Naive B cell (primary cell): Measurements from ENCODE around the gene CAMTA1. TPM values are rescaled to one million over a fixed set of nuclear protein-coding genes. Genes with fewer than 3 reads are reported as not detected.
"Not testable (repeated sequence)": the region's sequence is repeated elsewhere in the genome, so short reads cannot be mapped to it uniquely, and the experiment has no call there.

Experiments
- ATAC-seq, 2 donors: fragments of 150-1000 bp; cut with Tn5 transposase; 2 replicates each; pipeline ENCODE4 v1.10.0; 2021; ENCODE audit warnings: low read depth in 2 of 2, mild to moderate bottlenecking in 2 of 2, moderate library complexity in 2 of 2
- DNase-seq: peaks from one replicate; pipeline ENCODE4 v3.0.0; 2022
- H3K27ac Mint-ChIP-seq, 6 donors: one replicate each; pipeline ENCODE4 v1.8.0; 2020 to 2022; ENCODE audit warnings: mild to moderate bottlenecking in 6 of 6, mixed read lengths in 6 of 6, moderate library complexity in 5 of 6, inconsistent platforms in 2 of 6
- H3K27me3 Mint-ChIP-seq, 3 donors: one replicate each; pipeline ENCODE4 v1.8.0; 2021 to 2022; ENCODE audit warnings: mixed read lengths in 3 of 3, mild to moderate bottlenecking in 1 of 3
- H3K36me3 Mint-ChIP-seq, 2 donors: one replicate each; pipeline ENCODE4 v1.8.0; 2020 to 2022; ENCODE audit warnings: mixed read lengths in 2 of 2, inconsistent platforms in 1 of 2, mild to moderate bottlenecking in 1 of 2
- H3K4me1 Mint-ChIP-seq, 3 donors: one replicate each; pipeline ENCODE4 v1.8.0; 2020 to 2022; ENCODE audit warnings: mixed read lengths in 3 of 3, inconsistent platforms in 1 of 3, mild to moderate bottlenecking in 1 of 3, moderate library complexity in 1 of 3
- H3K4me3 Mint-ChIP-seq, 8 donors: one replicate each; pipeline ENCODE4 v1.8.0; 2020 to 2022; ENCODE audit warnings: mild to moderate bottlenecking in 8 of 8, mixed read lengths in 8 of 8, moderate library complexity in 8 of 8, inconsistent platforms in 2 of 8
- H3K9me3 Mint-ChIP-seq, 7 donors: one replicate each; pipeline ENCODE4 v1.8.0; 2020 to 2022; ENCODE audit warnings: mixed read lengths in 7 of 7, mild to moderate bottlenecking in 5 of 7, inconsistent platforms in 2 of 7, moderate library complexity in 1 of 7
- polyA plus RNA-seq, 6 donors: library from polyadenylated mRNA; unstranded; fragments of 300-500 nt; fragmentation: Illumina TruSeq; gene quantifications; one replicate each; pipeline ENCODE4 v1.2.3, GENCODE V29; 2021; ENCODE audit warnings: low read depth in 6 of 6

CAMTA1 gene
- polyA plus RNA-seq, 6 donors from 2014 or later: 75.4 to 140 (median 88.8) TPM

GRCh38 chr1:7375781-7376660 is 590.8 kb downstream of the CAMTA1 start:
- no peaks in the 10 kb centered on the region for H3K9me3 Mint-ChIP-seq
- DNase-seq: no peak

GRCh38 chr1:7376676-7377075 is 591.4 kb downstream of the CAMTA1 start:
- no peak overlapping the region for H3K4me3 Mint-ChIP-seq
- H3K36me3 Mint-ChIP-seq: no peaks in the 10 kb centered on the region

More at GRCh38 chr1:7375781-7376660, 590.8 kb downstream of the CAMTA1 start:
- Mint-ChIP-seq H3K27ac (peak overlapping the region in 1 of 6 donors; percentile 18), H3K27me3 (peaks cover 5 to 10% (median 6%) of the 10 kb centered on the region in 3 donors), H3K4me1 (no peaks in the 10 kb centered on the region), H3K4me3 (no peak overlapping the region), H3K36me3 (no peaks in the 10 kb centered on the region)
- no peak for ATAC-seq

GRCh38 chr1:7378346-7379130 is 593.3 kb downstream of the CAMTA1 start:
- Mint-ChIP-seq H3K27me3 (peaks cover 5 to 10% (median 6%) of the 10 kb centered on the region in 3 donors), H3K4me3 (no peak overlapping the region), H3K4me1 (no peaks in the 10 kb centered on the region), H3K9me3 (peaks cover 0 to 12% (median 9%) of the 10 kb centered on the region in 7 donors), H3K27ac (no peak overlapping the region), H3K36me3 (no peaks in the 10 kb centered on the region)
- ATAC-seq (no peak), DNase-seq (no peak)

More at GRCh38 chr1:7376676-7377075, 591.4 kb downstream of the CAMTA1 start:
- peaks cover 5 to 10% (median 6%) of the 10 kb centered on the region in 3 donors for H3K27me3 Mint-ChIP-seq
- ATAC-seq: no peak
- H3K4me1 Mint-ChIP-seq: no peaks in the 10 kb centered on the region
- peaks cover 0 to under 1% (median 0%) of the 10 kb centered on the region in 7 donors for H3K9me3 Mint-ChIP-seq
- H3K27ac Mint-ChIP-seq: no peak overlapping the region
- no peak for DNase-seq

GRCh38 chr1:7379441-7379971 is 594.3 kb downstream of the CAMTA1 start:
- no peaks in the 10 kb centered on the region for H3K36me3 Mint-ChIP-seq
- DNase-seq (no peak), ATAC-seq (no peak)
- peaks cover 0 to 12% (median 10%) of the 10 kb centered on the region in 7 donors for H3K9me3 Mint-ChIP-seq
- H3K27ac Mint-ChIP-seq: no peak overlapping the region
- H3K27me3 Mint-ChIP-seq: peaks cover 4 to 6% (median 5%) of the 10 kb centered on the region in 3 donors
- no peak overlapping the region for H3K4me3 Mint-ChIP-seq
- H3K4me1 Mint-ChIP-seq: no peaks in the 10 kb centered on the region

- DNase-seq, H3K4me3 Mint-ChIP-seq: not testable (repeated sequence)
These were observed 594.8 kb downstream of the CAMTA1 start for GRCh38 chr1:7380068-7380467.

GRCh38 chr1:7380712-7381111 is 595.5 kb downstream of the CAMTA1 start:
- Mint-ChIP-seq H3K27ac (no peak overlapping the region), H3K9me3 (peaks cover 0 to 12% (median 10%) of the 10 kb centered on the region in 7 donors), H3K27me3 (peaks cover 0 to 6% (median 5%) of the 10 kb centered on the region in 3 donors), H3K4me1 (no peaks in the 10 kb centered on the region), H3K4me3 (no peak overlapping the region), H3K36me3 (no peaks in the 10 kb centered on the region)
- DNase-seq: no peak
- no peak for ATAC-seq

More at GRCh38 chr1:7380068-7380467, 594.8 kb downstream of the CAMTA1 start:
- not testable (repeated sequence) for H3K27me3 Mint-ChIP-seq, ATAC-seq, H3K27ac Mint-ChIP-seq, H3K36me3 Mint-ChIP-seq, H3K4me1 Mint-ChIP-seq
- H3K9me3 Mint-ChIP-seq: peaks cover 0 to 12% (median 10%) of the 10 kb centered on the region in 7 donors

GRCh38 chr1:7381729-7382128 is 596.5 kb downstream of the CAMTA1 start:
- DNase-seq, ATAC-seq, H3K36me3 Mint-ChIP-seq, H3K4me1 Mint-ChIP-seq, H3K4me3 Mint-ChIP-seq, H3K27ac Mint-ChIP-seq, H3K27me3 Mint-ChIP-seq: not testable (repeated sequence)
- H3K9me3 Mint-ChIP-seq: peaks cover 0 to 12% (median 10%) of the 10 kb centered on the region in 7 donors

GRCh38 chr1:7382971-7383370 is 597.7 kb downstream of the CAMTA1 start:
- Mint-ChIP-seq H3K4me1 (no peaks in the 10 kb centered on the region), H3K4me3 (no peak overlapping the region), H3K9me3 (peaks cover 0 to 12% (median 10%) of the 10 kb centered on the region in 7 donors), H3K27ac (no peak overlapping the region), H3K36me3 (no peaks in the 10 kb centered on the region), H3K27me3 (peaks cover 0 to 3% (median 0%) of the 10 kb centered on the region in 3 donors)
- DNase-seq (no peak), ATAC-seq (no peak)

- H3K4me3 Mint-ChIP-seq: no peak overlapping the region
- DNase-seq: no peak
- no peaks in the 10 kb centered on the region for H3K36me3 Mint-ChIP-seq
- no peaks in the 10 kb centered on the region for H3K4me1 Mint-ChIP-seq
- H3K27ac Mint-ChIP-seq: peak overlapping the region in 1 of 6 donors; percentile 47
- H3K9me3 Mint-ChIP-seq: peaks cover 0 to 12% (median 10%) of the 10 kb centered on the region in 7 donors
- H3K27me3 Mint-ChIP-seq: no peaks in the 10 kb centered on the region
- no peak for ATAC-seq
These were observed 598.6 kb downstream of the CAMTA1 start for GRCh38 chr1:7383671-7384520.

GRCh38 chr1:7384679-7385078 is 599.4 kb downstream of the CAMTA1 start:
- Mint-ChIP-seq H3K36me3 (no peaks in the 10 kb centered on the region), H3K27ac (no peak overlapping the region), H3K27me3 (peaks cover 0 to 5% (median 0%) of the 10 kb centered on the region in 3 donors), H3K9me3 (peaks cover 0 to 12% (median 10%) of the 10 kb centered on the region in 7 donors), H3K4me3 (no peak overlapping the region), H3K4me1 (no peaks in the 10 kb centered on the region)
- DNase-seq: no peak
- ATAC-seq: no peak

GRCh38 chr1:7385471-7386225 is 600.4 kb downstream of the CAMTA1 start:
- H3K4me3 Mint-ChIP-seq: no peak overlapping the region
- ATAC-seq: no peak
- peaks cover 0 to 7% (median 0%) of the 10 kb centered on the region in 3 donors for H3K27me3 Mint-ChIP-seq
- no peaks in the 10 kb centered on the region for H3K36me3 Mint-ChIP-seq
- H3K27ac Mint-ChIP-seq: no peak overlapping the region
- H3K9me3 Mint-ChIP-seq: peaks cover 0 to 12% (median 10%) of the 10 kb centered on the region in 7 donors
- no peak for DNase-seq
- no peaks in the 10 kb centered on the region for H3K4me1 Mint-ChIP-seq
